Loucy (cell line): ENCODE data around the gene CYP4F2.

Experiments used
- H2AFZ ChIP-seq: fragments of 200-600 bp; sonication (generic); 2 replicates; pipeline ENCODE4 v1.6.0; 2016; ENCODE audit warnings: antibody characterized with exemption, mild to moderate bottlenecking, low read length, moderate library complexity
- H3F3A ChIP-seq: fragments of 200-600 bp; 2 replicates; pipeline ENCODE4 v1.6.0; 2016; ENCODE audit warnings: antibody characterized with exemption, low read depth, mild to moderate bottlenecking
- H3K27me3 ChIP-seq: fragments of 200-600 bp; sonication (generic); 2 replicates; pipeline ENCODE4 v1.6.1; 2014; ENCODE audit warnings: low read length, mild to moderate bottlenecking; ENCODE audit not compliant: insufficient read depth, poor library complexity, severe bottlenecking
- H3K36me3 ChIP-seq: fragments of 200-600 bp; sonication (generic); 2 replicates; pipeline ENCODE4 v1.6.1; 2016; ENCODE audit warnings: low read length; ENCODE audit not compliant: insufficient read depth
- H3K4me1 ChIP-seq: fragments of 200-600 bp; sonication (generic); 2 replicates; pipeline ENCODE4 v1.5.1; 2014; ENCODE audit warnings: low read length, mild to moderate bottlenecking; ENCODE audit not compliant: insufficient read depth, poor library complexity, severe bottlenecking
- H3K4me2 ChIP-seq: fragments of 200-600 bp; sonication (generic); 2 replicates; pipeline ENCODE4 v1.6.0; 2014; ENCODE audit warnings: antibody characterized with exemption, low read length, low read depth, mild to moderate bottlenecking; ENCODE audit not compliant: poor library complexity, severe bottlenecking
- H3K4me3 ChIP-seq: fragments of 200-600 bp; sonication (generic); 2 replicates; pipeline ENCODE4 v1.5.1; 2014; ENCODE audit warnings: low read length, mild to moderate bottlenecking, mixed read lengths; ENCODE audit not compliant: poor library complexity, severe bottlenecking
- H3K79me2 ChIP-seq: fragments of 200-600 bp; sonication (generic); 2 replicates; pipeline ENCODE4 v1.6.1; 2014; ENCODE audit warnings: low read length; ENCODE audit not compliant: insufficient read depth
- H3K9ac ChIP-seq: fragments of 200-600 bp; sonication (generic); 2 replicates; pipeline ENCODE4 v1.6.0; 2014; ENCODE audit warnings: mild to moderate bottlenecking, low read depth, low read length, moderate library complexity; ENCODE audit not compliant: poor library complexity, severe bottlenecking
- H3K9me2 ChIP-seq: fragments of 200-600 bp; sonication (generic); replicated peaks from 2 replicates; pipeline ENCODE4 v1.6.1; 2016; ENCODE audit warnings: low read depth, low read length, mixed read lengths
- H3K9me3 ChIP-seq: fragments of 200-600 bp; sonication (generic); 2 replicates; pipeline ENCODE4 v1.6.1; 2014; ENCODE audit warnings: mild to moderate bottlenecking, antibody characterized with exemption, low read length, low read depth; ENCODE audit not compliant: insufficient read depth
- H4K20me1 ChIP-seq: fragments of 200-600 bp; sonication (generic); 2 replicates; pipeline ENCODE4 v1.6.0; 2014; ENCODE audit warnings: antibody characterized with exemption, low read length, mild to moderate bottlenecking; ENCODE audit not compliant: insufficient read depth, poor library complexity, severe bottlenecking
- EZH2phosphoT487 ChIP-seq: fragments of 200-600 bp; IDR thresholded peaks from 2 replicates; pipeline ENCODE4 v1.6.1; 2018; ENCODE audit warnings: antibody characterized with exemption, mild to moderate bottlenecking, moderate library complexity, borderline replicate concordance
- TF ChIP-seq, protein P1 (sequence below): fragments of 200-600 bp; sonication (generic); conservative IDR thresholded peaks from 2 replicates; pipeline ENCODE4 v1.5.1; 2014; ENCODE audit warnings: mild to moderate bottlenecking, antibody characterized with exemption, low read length

CYP4F2 gene

DNA sequence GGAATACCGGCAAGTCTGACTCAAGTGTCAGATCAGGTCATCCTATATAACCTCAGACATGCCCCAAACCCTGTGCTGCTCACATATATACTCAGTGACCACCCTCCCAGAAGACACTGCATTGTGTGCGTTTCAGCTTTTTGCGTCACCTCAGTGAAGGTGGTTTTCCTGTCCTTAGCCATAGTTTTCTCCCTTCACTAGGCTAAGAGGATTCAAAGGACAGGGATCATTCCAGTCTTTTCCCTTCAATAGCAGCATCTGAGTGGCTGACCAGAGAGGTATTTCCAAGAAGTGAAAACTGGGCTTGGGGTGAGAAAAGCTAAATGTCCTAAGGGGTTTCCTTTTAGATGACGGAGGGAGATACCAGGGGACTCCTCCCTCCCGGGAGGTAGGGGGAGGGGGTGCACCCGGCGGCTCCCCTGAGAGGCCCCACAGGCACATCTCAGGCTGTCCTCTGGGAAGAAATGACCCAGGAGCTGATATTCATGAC, 69.7 kb downstream of the CYP4F2 start:
- Histone ChIP-seq H4K20me1 (no peaks in the 10 kb centered on the region), H3K36me3 (no peaks in the 10 kb centered on the region), H2AFZ (no peak overlapping the region), H3K79me2 (no peaks in the 10 kb centered on the region), H3K9ac (peak overlapping the region; percentile 31), H3K9me2 (no peaks in the 10 kb centered on the region), H3K4me3 (no peak overlapping the region), H3K4me2 (no peak overlapping the region), H3F3A (no peaks in the 10 kb centered on the region), H3K27me3 (no peaks in the 10 kb centered on the region), H3K9me3 (no peaks in the 10 kb centered on the region), H3K4me1 (peaks cover 11% of the 10 kb centered on the region)
- TF ChIP-seq, protein P1, sequence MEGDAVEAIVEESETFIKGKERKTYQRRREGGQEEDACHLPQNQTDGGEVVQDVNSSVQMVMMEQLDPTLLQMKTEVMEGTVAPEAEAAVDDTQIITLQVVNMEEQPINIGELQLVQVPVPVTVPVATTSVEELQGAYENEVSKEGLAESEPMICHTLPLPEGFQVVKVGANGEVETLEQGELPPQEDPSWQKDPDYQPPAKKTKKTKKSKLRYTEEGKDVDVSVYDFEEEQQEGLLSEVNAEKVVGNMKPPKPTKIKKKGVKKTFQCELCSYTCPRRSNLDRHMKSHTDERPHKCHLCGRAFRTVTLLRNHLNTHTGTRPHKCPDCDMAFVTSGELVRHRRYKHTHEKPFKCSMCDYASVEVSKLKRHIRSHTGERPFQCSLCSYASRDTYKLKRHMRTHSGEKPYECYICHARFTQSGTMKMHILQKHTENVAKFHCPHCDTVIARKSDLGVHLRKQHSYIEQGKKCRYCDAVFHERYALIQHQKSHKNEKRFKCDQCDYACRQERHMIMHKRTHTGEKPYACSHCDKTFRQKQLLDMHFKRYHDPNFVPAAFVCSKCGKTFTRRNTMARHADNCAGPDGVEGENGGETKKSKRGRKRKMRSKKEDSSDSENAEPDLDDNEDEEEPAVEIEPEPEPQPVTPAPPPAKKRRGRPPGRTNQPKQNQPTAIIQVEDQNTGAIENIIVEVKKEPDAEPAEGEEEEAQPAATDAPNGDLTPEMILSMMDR: no peak
- TF ChIP-seq EZH2phosphoT487: no peak
